Lung (tissue), 12 donors: Measurements from ENCODE around the gene HTR3C. TPM values are rescaled to one million over a fixed set of nuclear protein-coding genes. Genes with fewer than 3 reads are reported as not detected.
A peak's percentile ranks its signal among the peaks of the same experiment; 100 is the strongest.

Experiments
- ATAC-seq: fragments of 200-7000 bp; cut with Tn5 transposase; one replicate; pipeline ENCODE4 v1.9.1; 2020; ENCODE audit warnings: moderate number of reproducible peaks; ENCODE audit not compliant: insufficient read depth, low FRiP score
- DNase-seq, 3 donors: peaks; one replicate each; pipeline ENCODE4 v3.0.0-alpha.2; 2013 to 2017
- H3K27ac ChIP-seq, 2 donors: one replicate each; pipeline ENCODE4 v1.5.1; 2013; ENCODE audit warnings: mild to moderate bottlenecking in 2 of 2, moderate library complexity in 2 of 2, control low read depth in 1 of 2, inconsistent platforms in 1 of 2, low read depth in 1 of 2, low read length in 1 of 2
- H3K27me3 ChIP-seq, 3 donors: one replicate each; pipeline ENCODE4 v1.5.1; 2013; ENCODE audit warnings: low read length in 2 of 3; ENCODE audit not compliant: control insufficient read depth in 3 of 3, insufficient read depth in 3 of 3
- H3K36me3 ChIP-seq, 4 donors: one replicate each; pipeline ENCODE4 v1.5.1; 2013; ENCODE audit warnings: low read length in 4 of 4, mild to moderate bottlenecking in 1 of 4, moderate library complexity in 1 of 4; ENCODE audit not compliant: control insufficient read depth in 4 of 4, insufficient read depth in 4 of 4
- H3K4me1 ChIP-seq, 5 donors: one replicate each; pipeline ENCODE4 v1.5.1; 2013; ENCODE audit warnings: low read length in 5 of 5, mild to moderate bottlenecking in 2 of 5, moderate library complexity in 1 of 5; ENCODE audit not compliant: control insufficient read depth in 5 of 5, insufficient read depth in 5 of 5
- H3K4me3 ChIP-seq: one replicate; pipeline ENCODE4 v1.5.1; 2013; ENCODE audit warnings: mild to moderate bottlenecking, control low read depth, moderate library complexity
- H3K9ac ChIP-seq, 2 donors: one replicate each; pipeline ENCODE4 v1.5.1; 2013; ENCODE audit warnings: low read length in 2 of 2, control low read depth in 1 of 2; ENCODE audit not compliant: insufficient read depth in 1 of 2
- H3K9me3 ChIP-seq, 4 donors: one replicate each; pipeline ENCODE4 v1.5.1; 2013; ENCODE audit warnings: low read length in 3 of 4, mild to moderate bottlenecking in 1 of 4, moderate library complexity in 1 of 4; ENCODE audit not compliant: control insufficient read depth in 4 of 4, insufficient read depth in 3 of 4
- CTCF ChIP-seq: IDR thresholded peaks from 2 replicates; pipeline ENCODE4 v1.5.1; 2012; ENCODE audit warnings: mild to moderate bottlenecking; ENCODE audit errors: control extremely low read depth, extremely low read depth
- WGBS, 2 donors: extraction: QIAGEN DNeasy Blood & Tissue Kit; methylation state at CpG; one replicate each; pipeline ENCODE4 v1.1.7; 2013; 5-methylcytosine and 5-hydroxymethylcytosine counted together
- polyA plus RNA-seq, 2 donors: library from polyadenylated mRNA; stranded (reverse); fragments of 200-250 nt; gene quantifications; one replicate each; pipeline ENCODE4 v1.2.1, GENCODE V29; 2013
- total RNA-seq, 2 donors: library from RNA; depleted of rRNA in 1 of 2; stranded (reverse); fragments of >200 nt in 1 of 2; gene quantifications; one replicate each; pipeline ENCODE4 v1.2.1, GENCODE V29; 2014 to 2021
- donor health status: control.
- donor health status: control.
- donor health status: Bipolar disorder and iron deficiency.
- donor health status: healthy.
- donor health status: DM: yes; HTN: yes; CAD: no.

HTR3C gene
- total and polyA plus RNA-seq, 4 donors: 0.09 to 0.47 (median 0.46) TPM; not detected in 1

GRCh38 chr3:184016811-184017671 lies 35.8 kb upstream of the HTR3C start:
- H3K27ac ChIP-seq: peak overlapping the region; percentile 84 to 85
- TF ChIP-seq CTCF: peak; percentile 55
- no peaks in the 10 kb centered on the region for H3K27me3 ChIP-seq
- ATAC-seq (peak; percentile 93), DNase-seq (peak; percentile 61 to 67 (median 64))
- H3K9ac ChIP-seq: peak overlapping the region; percentile 42 to 74
- peak overlapping the region; percentile 98 for H3K4me3 ChIP-seq
- peaks cover 3 to 7% (median 3%) of the 10 kb centered on the region in 4 donors for H3K36me3 ChIP-seq
- peaks cover 0 to 2% (median 0%) of the 10 kb centered on the region in 4 donors for H3K9me3 ChIP-seq
- H3K4me1 ChIP-seq: peaks cover 4 to 19% (median 12%) of the 10 kb centered on the region in 5 donors
- WGBS, 2 donors: 11 to 16% methylated on average over 53 to 57 of the region's 57 CpGs

- 0 to 1% methylated on average over 55 of the region's 55 CpGs for WGBS, 2 donors
- Histone ChIP-seq H3K4me3 (peak within 1 kb of the TSS; percentile 98), H3K9me3 (peaks cover 0 to 2% (median 0%) of the 10 kb centered on the region in 4 donors), H3K4me1 (peaks cover 4 to 19% (median 9%) of the 10 kb centered on the region in 5 donors), H3K9ac (peak within 1 kb of the TSS; percentile 42 to 74), H3K27ac (peak within 1 kb of the TSS; percentile 84 to 85), H3K36me3 (peaks cover 0 to 4% (median 3%) of the 10 kb centered on the region in 4 donors), H3K27me3 (no peaks in the 10 kb centered on the region)
- no peak for TF ChIP-seq CTCF
- ATAC-seq (peak; percentile 100), DNase-seq (peak; percentile 95 to 97 (median 96))
Measured at GRCh38 chr3:184017672-184018423, 35.0 kb upstream of the HTR3C start, which contains the start of gene ABCC5. TSS of gene ABCC5 (minus strand) at chr3:184017884. CDS start at chr3:184014392, 3,492 bp downstream.

- no peak for DNase-seq
- ATAC-seq: no peak
- no peak for TF ChIP-seq CTCF
- Histone ChIP-seq H3K27ac (peak overlapping the region; percentile 74 to 84), H3K36me3 (peaks cover 0 to 3% (median 2%) of the 10 kb centered on the region in 4 donors), H3K4me1 (peaks cover 4 to 19% (median 9%) of the 10 kb centered on the region in 5 donors), H3K9me3 (peaks cover 0 to 2% (median 0%) of the 10 kb centered on the region in 4 donors), H3K27me3 (peaks cover 0 to 2% (median 0%) of the 10 kb centered on the region in 3 donors), H3K9ac (peak overlapping the region in 1 of 2 donors; percentile 68), H3K4me3 (peak overlapping the region; percentile 48)
- WGBS, 2 donors: 88% methylated on average over 21 of the region's 21 CpGs
Measured at GRCh38 chr3:184018424-184018973, 34.3 kb upstream of the HTR3C start.
